Superior temporal gyrus (tissue), 1 donor: ENCODE measurements around the gene YIPF1.
A peak's percentile ranks its signal among the peaks of the same experiment; 100 is the strongest.
"Not testable (repeated sequence)": the region's sequence is repeated elsewhere in the genome, so short reads cannot be mapped to it uniquely, and the experiment has no call there.

Source experiments
- DNase-seq: peaks from one replicate; pipeline ENCODE4 v3.0.0-alpha.2; 2016; ENCODE audit errors: extremely low spot score

Gene YIPF1

DNA sequence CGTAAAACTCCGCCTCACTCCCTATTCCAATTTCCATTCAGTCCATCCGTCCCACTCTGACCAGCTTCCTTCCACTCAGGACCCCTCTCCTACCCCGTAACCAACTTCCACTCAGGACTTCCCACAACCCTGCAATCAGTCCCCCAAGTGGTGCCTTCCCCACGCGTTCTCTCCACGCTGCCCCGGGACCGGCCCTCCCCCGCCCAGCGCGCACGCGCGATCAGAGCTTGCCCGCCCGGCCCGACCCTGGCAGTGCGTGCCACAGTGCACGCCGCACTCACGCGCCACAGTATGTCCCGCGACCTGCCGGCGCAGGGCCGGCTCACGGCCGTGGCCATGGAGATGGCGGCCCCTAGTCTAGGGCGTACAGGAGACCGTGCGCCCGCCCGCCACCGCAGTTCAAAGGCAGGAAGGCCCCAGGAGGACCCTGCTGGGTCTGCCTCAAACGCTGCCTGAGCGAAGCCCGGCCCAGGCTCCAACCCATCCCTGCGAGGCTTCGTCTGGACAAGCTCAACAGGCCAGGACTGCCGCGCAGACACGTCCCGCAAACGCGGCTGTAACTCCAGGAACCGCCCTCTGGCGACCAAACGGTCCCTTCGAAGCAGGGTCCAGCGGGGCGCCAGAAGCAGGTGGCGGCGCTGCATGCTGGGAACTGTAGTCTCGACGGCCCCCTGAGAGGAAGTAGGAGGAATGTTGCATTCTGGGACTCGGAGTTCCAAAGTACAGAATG, 51.5 kb downstream of the YIPF1 start, which contains the start of gene NDC1:
Gene NDC1 (minus strand): TSS at position 373 of the 730 bp plus-strand sequence. CDS start 35 bp downstream, at position 338.
- peak; percentile 99 for DNase-seq

DNA sequence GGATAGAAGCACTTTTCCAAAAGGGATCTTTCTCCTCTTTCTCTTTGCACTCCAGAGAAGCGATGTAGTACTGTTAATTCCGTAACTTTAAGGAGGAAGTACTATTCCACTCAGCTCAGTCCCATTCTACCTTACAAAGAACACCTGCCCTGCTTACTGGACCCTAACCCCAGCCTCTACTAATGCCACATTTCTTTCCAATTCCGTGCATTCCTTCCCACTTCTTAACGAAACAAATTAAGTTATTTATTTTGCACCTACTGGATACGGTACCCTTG, 52.0 kb downstream of the YIPF1 start:
- DNase-seq = no peak

DNA sequence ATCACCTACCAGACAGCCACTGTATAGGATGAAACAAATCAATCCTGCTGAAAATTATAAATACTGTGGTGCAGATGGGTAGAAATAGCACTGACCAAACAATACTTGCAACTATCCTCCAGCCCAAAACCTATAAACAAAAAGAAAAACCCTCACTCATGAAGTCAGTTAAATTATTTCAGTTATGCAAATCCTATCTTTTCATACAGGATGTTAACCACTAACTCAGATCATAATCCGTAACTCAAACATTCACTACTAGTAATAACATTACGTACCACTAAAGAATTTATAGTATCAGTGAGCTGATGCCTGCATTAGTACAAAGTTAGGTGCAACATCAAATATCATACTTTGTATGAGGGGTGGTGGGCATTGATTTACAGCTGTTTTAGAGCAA, 54.1 kb downstream of the YIPF1 start:
- no peak for DNase-seq

DNA sequence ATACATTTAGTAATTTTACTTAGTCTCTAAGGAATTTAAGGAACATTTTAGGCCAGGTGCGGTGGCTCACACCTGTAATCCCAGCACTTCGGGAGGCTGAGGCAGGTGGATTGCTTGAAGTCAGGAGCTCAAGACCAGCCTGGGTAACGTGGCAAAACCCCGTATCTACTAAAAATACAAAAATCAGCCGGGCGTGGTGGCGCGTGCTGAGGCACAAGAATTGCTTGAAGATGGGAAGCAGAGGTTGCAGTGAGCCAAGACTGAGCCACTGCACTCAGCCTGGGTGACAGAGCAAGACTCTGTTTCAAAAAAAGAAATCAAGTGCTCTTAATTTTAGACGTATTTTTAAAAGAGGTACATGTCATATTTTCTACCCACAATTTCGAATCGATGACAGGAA, 54.8 kb downstream of the YIPF1 start:
- no peak for DNase-seq

DNA sequence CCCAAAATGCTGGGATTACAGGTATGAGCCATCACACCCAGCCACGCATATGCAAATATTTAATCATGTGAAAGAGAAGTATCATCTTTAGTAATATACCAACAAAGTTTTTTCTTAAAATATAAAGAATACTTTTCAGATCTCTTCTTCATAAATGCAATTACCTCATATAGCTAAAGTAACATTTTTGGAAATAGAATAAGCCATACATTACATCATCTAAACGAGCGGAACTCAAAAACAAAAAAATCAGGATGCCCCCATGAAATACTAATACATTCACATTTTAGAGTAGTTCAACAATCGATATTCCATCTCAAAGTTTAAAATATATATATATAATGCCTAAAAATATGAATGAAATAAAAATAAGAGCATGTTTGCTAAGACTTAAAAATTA, 56.2 kb downstream of the YIPF1 start:
- no peak for DNase-seq

DNA sequence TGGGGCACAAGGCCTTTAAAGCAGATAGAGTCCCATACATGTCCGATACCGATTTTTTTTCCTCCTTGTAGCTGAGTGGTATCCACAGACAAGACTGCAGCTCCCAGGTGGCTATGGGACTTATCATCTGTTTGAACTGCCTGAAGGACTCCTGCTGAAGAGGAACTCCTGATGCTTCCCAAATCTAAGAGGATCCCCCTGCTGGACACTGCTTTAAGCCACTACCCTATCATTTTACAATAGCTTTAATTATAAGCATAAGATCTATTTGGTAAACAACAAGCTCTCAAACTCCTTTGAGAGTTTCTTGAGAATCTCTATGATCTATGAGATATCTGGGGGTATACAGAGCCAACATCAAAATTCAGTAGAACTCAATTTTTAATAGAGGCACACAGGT, 63.2 kb downstream of the YIPF1 start:
- no peak for DNase-seq

DNA sequence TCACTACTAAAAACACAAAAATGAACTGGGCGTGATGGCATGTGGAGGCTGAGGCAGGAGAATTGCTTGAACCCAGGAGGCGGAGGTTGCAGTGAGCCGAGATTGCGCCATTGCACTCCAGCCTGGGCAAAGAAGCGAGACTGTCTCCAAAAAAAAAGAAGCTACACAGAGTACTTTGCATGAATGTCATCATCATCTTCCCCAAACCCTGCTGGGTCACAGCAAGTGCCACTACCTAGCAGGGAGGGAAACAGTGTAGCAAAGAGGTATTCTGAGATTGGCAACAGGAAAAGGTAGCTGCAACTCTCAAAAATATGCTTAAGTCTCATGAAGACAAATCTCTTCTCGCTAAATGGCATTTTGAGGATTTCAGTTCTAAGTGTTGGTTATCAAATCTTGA, 64.3 kb downstream of the YIPF1 start:
- DNase-seq = no peak

DNA sequence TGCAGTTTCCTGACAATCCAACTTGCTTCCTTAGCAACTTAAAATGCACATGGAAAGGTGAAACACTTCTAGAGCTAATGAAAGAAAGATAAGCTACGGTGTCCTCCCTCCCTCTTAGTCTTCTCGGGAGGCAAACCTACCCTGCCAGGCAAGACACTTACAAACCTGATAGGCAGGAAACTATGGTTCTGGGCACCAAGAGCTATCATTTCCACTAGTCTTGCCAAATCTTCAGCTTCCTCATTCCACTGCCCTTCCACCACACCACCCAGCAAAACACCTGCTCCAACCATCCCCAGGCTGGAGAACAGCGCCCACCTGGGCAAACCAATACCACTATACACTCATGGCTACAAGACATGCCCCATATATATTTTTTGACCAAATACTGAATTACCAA, 66.7 kb downstream of the YIPF1 start:
- no peak for DNase-seq

DNA sequence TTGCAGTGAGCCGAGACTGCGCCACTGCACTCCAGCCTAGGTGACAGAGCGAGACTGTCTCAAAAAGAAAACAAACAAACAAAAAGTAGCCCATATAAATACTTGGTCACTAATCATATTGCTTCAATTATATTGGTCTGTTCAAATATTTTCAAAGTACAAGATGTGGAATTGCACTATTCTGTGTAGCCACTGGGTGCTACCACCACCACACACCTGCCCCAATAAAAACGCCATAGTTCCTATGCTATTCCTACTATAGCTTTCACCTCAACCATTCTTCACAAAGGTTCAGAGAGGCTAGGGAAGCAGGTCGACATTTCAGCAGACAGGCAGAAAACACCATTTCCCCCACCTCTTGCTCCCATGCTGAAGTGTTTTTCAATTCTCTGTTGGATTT, 68.2 kb downstream of the YIPF1 start:
- DNase-seq = no peak

DNA sequence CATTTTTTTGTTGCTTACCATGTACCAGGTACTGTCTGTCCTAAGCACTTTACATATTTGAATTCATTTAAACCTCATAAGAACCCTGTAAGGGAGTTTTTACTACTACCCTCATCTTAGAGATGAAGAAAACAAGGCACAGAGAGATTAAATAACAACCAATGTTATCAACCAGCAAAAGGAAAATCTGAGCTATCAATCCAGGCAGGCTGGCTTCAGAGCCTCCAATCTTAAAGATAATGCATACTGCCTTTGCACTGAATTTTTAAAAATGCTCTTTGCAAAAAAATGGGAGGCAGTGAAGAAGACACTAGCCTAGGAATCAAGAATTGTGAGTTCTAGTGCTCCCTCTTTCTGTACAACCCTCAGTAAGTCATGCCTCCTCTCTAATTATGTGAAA, 70.2 kb downstream of the YIPF1 start:
- no peak for DNase-seq

DNA sequence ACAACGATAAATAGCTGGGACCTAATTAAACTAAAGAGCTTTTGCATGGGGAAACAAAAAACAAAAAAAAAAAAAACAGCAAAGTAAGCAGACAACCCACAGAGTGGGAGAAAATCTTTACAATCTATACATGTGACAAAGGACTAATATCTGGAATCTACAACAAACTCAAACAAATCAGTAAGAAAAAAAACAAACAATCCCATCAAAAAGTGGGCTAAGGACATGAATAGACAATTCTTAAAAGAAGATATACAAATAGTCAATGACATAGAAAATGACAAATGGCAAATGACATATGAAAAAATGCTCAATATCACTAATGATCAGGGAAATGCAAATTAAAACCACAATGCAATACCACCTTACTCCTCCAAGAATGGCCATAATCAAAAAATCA, 73.0 kb downstream of the YIPF1 start:
- DNase-seq = not testable (repeated sequence)

DNA sequence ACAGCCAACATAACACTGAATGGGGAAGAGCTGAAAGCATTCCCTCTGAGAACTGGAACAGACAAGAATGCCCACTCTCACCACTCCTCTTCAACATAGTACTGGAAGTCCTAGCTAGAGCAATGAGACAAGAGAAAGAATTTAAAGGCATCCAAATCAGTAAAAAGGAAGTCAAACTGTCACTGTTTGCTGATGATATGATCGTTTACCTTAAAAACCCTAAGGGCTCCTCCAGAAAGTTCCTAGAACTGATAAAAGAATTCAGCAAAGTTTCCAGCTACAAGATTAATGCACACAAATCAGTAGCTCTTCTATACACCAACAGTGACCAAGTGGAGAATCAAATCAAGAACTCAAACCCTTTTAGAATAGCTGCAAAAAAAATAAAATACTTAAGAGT, 74.1 kb downstream of the YIPF1 start:
- DNase-seq = not testable (repeated sequence)

DNA sequence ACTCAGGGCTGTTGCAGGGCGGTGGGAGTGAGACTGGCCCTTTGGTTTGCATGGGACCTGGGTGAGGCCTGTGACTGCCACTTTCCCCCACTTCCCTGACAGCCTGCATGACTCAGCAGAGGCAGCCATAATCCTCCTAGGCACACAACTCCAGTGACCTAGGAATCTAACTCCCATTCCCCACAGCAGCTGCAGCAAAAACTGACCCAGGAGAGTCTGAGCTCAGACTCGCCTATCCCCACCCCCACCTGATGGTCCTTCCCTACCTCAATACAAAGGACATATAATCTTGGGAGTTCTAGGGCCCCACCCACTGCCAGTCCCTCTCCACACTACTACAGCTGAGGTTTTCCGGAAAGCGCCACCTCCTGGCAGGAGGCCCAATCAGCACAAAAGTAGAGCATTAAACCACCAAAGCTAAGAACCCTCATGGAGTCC, 78.2 kb downstream of the YIPF1 start:
- DNase-seq = no peak

DNA sequence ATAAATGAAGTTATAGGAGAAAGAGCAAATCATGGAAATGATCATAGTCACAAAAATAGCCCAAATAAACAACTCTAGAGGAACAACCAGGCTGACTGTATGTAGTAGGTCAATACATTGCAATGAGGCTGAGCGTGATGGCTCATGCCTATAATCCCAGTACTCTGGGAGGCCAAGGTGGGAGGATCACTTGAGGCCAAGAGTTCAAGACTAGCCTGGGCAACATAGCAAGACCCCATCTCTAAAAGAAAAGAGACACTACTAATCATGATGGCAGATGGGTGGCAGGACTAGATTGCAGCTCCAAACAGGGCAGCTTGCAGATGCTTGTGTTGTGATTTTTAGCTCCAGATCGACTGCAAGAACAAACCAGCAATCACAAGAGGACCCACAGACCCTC, 79.1 kb downstream of the YIPF1 start:
- DNase-seq = no peak

DNA sequence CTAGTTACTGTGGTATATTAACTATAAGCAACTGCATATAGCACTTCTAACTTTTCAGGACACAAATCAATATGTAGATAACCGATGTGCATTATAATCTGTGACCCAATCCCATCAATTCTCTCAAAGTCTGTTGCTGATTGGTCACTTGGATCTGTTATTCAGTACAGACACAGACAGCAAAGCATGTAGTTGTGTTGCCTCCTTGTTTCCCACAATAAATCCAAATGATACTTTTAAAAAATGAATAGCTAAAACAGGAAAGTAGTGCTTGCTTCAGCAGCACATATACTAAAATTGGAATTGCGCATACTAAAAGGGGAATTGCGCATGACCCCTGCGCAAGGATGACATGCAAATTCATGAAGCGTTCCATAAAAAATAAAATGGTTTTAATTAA, 79.6 kb downstream of the YIPF1 start:
- DNase-seq = no peak

DNA sequence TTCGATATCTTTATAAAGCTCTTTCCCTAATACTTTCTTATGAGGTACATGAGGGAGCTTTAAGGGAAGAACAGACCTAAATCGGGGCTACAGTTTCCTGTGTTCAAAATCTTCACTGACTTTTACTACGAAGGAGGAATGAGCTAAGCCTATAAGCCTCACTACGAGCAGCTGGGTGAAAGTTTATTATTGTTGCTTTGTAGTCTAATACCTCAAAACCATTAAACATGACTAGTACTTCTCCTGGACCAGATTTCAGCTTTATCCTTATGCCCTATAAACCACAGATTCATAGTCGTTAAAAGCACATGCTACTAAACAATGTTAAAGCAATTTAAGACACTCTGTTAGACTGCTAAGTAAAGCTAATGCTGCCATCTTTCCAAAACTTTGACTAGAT, 81.7 kb downstream of the YIPF1 start:
- DNase-seq = no peak

DNA sequence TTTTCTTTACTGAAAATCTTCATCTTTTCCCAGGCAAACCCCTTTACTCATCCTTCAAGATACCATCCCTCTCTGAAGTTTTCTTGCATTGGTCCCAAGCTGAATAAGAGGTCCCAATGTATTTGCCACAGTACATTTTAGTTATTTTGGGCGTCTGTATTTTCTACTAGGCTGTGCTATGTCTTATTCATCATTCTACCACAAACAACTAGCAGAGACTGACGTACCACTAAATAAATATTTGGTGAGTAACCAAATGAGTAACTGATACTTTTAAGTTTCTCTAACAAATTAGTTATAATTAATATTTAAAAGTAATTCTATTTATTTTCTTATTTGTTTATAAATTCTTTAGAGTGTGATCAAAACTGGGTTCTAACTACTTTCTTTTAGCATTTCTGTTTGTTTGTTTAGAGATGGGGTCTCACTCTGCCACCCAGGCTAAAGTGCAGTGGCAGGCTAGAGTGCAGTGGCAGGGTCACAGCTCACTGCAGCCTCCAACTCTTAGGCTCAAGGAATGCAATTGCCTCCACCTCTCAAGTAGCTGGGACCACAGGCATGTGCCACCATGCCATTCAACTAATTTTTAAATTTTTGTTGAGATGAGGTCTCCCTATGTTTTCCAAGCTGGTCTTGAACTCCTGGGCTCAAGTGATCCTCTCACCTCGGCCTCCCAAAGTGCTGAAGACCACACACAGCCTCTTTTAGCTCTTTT, 84.6 kb downstream of the YIPF1 start:
- DNase-seq = no peak

DNA sequence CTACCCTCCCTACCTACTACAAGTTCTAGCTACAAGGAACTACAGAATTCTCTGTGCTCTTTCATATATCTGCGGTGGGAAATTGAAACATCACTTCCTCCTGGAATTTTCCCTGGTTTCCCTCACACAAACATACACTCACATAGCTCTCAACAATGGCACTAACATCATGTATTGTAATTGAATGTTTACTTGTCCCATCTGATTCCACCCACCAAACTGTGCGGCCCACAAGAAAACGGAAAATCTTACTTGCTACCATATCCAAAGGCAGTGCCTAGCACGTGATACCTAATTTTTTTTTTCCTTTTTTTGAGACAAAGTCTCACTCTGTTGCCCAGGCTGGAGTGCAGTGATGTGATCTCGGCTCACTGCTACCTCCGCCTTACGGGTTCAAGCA, 85.4 kb downstream of the YIPF1 start:
- no peak for DNase-seq
